ENCODE data around the gene CSPG4. TPM values are rescaled to one million over a fixed set of nuclear protein-coding genes. Genes with fewer than 3 reads are reported as not detected.

The CSPG4 gene
- total and polyA plus RNA-seq, 9 of the 15 experiments (the other 6 are each of a cell fraction or from before 2014, with no cell fraction given): under 0.01 to 0.07 (median 0.04) TPM; not detected in 5

- TF ChIP-seq FIP1L1 (IDR thresholded peaks at IDR 0.05; ENCODE audit: low read depth, low read length, poor library complexity, severe bottlenecking): no peak
- peak; percentile 57; the same call in 1 of the 2 replicates for TF ChIP-seq ERF (CRISPR knock-in tag; IDR thresholded peaks at IDR 0.05)
- no peak for TF ChIP-seq ZNF445 (CRISPR knock-in tag; IDR thresholded peaks at IDR 0.05; ENCODE audit: low read depth)
- TF ChIP-seq MCM5 (IDR thresholded peaks at IDR 0.05; ENCODE audit: low read depth): no peak
- TF ChIP-seq JUN (IDR thresholded peaks at IDR 0.05; ENCODE audit: borderline replicate concordance, low read depth, low read length): peak; percentile 17; the same call in 1 of the 2 replicates
- 0 out of 2 replicates have a peak, but pooled peaks have one; percentile 16 for TF ChIP-seq JUN (CRISPR knock-in tag; IDR thresholded peaks at IDR 0.05; ENCODE audit: borderline replicate concordance)
- TF ChIP-seq NFRKB (IDR thresholded peaks at IDR 0.05; ENCODE audit: low read depth): peak; percentile 82
- TF ChIP-seq DNMT1 (IDR thresholded peaks at IDR 0.05): no peak
- TF ChIP-seq NKRF (IDR thresholded peaks at IDR 0.05; ENCODE audit: borderline replicate concordance): no peak
- TF ChIP-seq ZBED1 (IDR thresholded peaks at IDR 0.05): no peak
- 0 out of 2 replicates have a peak, but pooled peaks have one; percentile 65 for TF ChIP-seq OTX1 (CRISPR knock-in tag; IDR thresholded peaks at IDR 0.05)
- TF ChIP-seq ZNF507 (tag; conservative IDR thresholded peaks at IDR 0.05): no peak
- peak; percentile 3; the same call in 1 of the 2 replicates for TF ChIP-seq REST (IDR thresholded peaks at IDR 0.05; ENCODE audit: borderline replicate concordance)
- no peak for TF ChIP-seq REST (CRISPR knock-in tag; IDR thresholded peaks at IDR 0.05; ENCODE audit: low read depth)
- TF ChIP-seq TCF7L2 (IDR thresholded peaks at IDR 0.05; ENCODE audit: low read depth, low read length): no peak
- peak; percentile 21; the same call in 1 of the 2 replicates for TF ChIP-seq CBFA2T3 (IDR thresholded peaks at IDR 0.05)
- TF ChIP-seq ZBTB26 (CRISPR knock-in tag; IDR thresholded peaks at IDR 0.05): 0 out of 2 replicates have a peak, but pooled peaks have one; percentile 24
- TF ChIP-seq ARHGAP35 (IDR thresholded peaks at IDR 0.05; ENCODE audit: partially characterized antibody): no peak
These were observed 86.9 kb downstream of the CSPG4 start, which contains the start of gene SNUPN (continued) for GRCh38 chr15:75625542-75626347.
